GM19239 (cell line): ENCODE data around the gene PGAM2.

Experiments
- DNase-seq: peaks from one replicate; pipeline ENCODE4 v3.0.0; 2011; ENCODE audit warnings: low spot score; ENCODE audit not compliant: insufficient read length
- FAIRE-seq: peaks from 2 replicates; lab custom pipeline; 2011; peaks lifted over from hg19 to GRCh38; lab: Jason Lieb, UNC

Gene PGAM2

DNA sequence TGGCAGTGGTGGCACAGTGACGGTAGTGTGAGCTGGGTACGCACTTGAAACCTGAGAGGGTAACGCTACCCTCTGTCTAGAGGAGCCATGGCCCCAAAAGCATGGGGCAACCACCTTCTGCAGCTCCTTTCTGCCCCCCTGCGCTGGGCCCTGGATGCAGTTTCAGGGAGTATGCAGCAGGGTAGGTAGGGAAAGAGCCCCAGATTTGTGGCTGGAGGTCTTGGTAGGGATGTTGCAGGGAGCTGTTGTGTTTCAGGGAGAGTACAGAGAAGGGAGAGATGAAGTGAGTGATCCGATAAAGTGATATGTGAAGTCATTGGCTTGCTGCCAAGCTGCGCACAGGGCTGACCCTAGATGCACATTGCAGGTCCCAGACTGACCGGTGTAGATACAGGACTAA lies 2.7 kb upstream of the PGAM2 start:
- DNase-seq (no peak), FAIRE-seq (no peak)

DNA sequence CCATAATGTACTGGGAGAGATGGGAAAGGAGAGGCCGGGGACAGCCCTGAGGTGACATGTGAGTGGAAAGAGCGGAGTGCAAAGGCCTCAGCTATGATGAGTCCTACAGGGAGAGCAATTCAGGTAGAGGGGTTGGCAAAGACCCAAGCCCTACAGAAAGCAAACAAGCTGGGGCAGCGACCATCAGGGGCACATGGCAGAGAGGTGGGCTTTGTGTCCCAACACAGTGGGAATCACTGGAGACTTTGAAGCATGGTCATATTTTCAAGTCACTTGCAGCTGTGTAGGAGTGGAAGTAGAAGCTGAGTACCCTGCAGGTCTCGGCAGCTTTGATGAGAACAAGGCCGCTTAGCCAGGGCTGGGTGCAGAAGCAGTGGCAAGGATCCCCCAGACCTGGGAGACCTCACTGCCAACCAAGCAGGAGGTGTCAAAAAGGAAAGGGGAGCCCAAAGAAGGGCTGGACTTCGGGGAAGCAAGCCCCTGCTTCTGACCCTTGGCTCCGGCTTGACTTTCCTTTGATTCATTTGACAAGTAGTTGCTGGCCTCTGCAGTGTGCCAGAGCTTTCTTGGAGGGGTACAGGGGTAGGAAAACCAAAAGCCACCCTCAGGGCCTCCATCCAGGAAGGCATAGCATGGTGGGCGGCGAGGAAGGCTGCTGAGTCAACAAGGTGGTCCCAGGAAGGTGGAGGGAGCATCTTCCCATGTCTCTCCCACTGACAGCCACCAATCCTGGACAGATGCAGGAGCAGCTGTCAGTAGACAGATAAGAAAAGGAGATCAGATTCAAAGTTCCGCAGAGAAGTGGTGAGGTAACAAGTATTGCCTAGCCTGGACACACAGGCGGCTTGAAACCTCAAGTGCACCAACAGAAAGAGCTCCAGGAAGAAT lies 1.9 kb upstream of the PGAM2 start:
- FAIRE-seq = no peak
- DNase-seq = no peak

DNA sequence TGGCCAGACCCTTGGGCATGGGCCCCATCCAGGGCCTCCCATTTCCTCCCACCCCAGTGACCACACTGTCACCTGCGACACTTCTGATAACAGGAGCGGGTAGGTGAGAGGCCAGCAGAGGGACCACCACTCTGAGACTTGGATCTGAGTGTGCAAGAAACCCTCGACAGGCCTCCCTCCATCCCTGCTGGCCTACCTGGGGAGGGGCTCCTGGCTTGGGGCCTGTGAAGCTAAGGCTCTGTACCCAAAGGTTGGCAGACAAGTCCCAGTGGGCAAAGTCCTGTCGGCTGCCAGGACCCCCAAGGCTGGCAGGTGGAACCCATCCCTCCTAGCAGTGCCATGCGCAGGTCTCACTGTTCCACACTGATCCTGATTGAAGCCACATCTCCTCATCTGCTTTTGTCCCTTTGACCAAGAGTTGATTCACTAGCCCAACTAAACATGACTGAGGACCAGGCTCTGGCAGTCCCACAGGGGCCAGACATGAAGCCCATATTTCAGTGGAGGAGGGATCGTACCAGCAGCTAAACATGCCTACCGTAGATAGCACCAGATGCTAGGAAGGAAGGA lies 1.2 kb upstream of the PGAM2 start:
- DNase-seq (no peak), FAIRE-seq (no peak)

DNA sequence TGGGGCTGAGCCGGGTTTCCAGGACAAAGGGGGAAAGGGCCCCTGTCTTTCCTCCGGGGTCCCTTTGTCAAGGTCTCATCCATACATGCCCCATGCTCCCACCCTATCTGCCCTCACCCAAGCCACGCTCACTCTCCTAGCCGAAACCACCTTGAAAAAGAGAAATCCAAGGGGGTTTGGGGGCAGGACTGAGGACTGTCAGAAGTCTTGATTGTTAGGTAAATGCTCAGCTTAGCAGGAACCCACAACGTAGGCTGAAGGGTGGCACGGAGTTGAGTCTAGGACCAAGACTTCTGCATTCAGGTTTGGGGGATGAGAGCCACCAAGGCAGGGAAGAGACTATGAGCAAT lies 719 bp upstream of the PGAM2 start:
- DNase-seq (no peak), FAIRE-seq (no peak)

DNA sequence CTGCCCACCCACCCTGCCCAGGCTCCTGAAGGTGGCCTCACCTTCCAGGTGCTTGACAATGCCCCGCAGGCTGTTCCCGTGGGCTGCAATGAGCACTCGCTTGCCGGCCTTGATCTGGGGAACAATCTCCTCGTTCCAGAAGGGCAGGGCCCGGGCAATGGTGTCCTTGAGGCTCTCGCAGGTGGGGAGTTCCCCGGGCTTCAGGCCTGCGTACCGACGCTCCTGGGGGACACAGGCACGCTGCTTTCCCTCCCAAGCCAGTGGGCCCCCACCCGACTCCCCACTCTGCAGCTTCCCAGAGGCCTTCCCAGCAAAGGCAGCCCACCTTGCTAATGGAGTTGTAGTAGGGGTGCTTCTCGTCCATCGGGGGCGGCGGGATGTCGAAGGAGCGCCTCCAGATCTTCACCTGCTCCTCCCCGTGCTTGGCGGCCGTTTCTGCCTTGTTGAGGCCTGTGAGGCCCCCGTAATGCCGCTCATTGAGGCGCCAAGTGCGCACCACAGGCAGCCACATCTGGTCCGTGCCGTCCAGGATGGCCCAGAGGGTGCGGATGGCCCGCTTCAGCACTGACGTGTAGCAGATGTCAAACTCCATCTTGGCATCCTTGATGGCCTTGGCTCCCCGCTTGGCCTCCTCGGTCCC lies 456 bp downstream of the PGAM2 start:
- FAIRE-seq = no peak
- no peak for DNase-seq

DNA sequence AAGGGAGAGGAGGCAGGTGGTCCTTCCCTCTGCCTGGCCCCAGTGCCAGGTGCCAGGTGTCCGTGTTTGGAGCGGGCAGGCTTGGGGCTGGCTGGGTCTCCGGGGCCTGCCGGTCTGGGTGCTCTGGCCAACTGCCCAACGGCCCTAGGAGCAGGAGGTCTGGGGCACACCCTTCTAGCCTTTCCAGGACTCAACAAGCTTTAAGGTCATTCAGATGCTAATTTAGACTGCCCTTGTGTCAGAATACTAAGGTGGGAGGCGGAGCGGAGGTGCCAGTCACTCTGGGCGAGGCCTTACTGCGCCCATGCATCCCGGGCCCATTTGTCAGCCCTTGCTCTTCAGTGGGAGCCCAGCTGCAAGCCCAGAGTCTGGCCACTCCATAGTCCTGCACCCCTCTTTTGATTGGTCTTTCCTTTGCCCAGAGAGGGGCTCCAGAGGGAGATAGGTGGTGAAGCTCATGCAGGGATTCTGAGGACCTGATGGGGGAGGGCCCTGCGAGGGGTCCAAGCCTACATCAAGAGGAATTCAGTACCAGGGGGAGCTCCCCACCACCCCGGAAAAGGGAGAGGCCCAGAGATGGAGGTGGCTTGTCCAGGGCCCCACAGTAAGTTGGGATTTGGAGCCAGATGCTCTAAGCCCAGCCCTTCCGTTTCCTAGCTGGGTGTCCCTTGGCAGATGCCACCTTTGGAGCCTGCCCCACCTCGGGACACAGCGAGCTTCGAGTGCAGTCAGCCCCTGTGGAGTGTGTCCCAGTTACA lies 1.3 kb downstream of the PGAM2 start:
- DNase-seq = no peak
- FAIRE-seq = no peak

- FAIRE-seq = no peak
- DNase-seq = no peak
These were observed 1.8 kb downstream of the PGAM2 start for GRCh38 chr7:44063547-44063893.

DNA sequence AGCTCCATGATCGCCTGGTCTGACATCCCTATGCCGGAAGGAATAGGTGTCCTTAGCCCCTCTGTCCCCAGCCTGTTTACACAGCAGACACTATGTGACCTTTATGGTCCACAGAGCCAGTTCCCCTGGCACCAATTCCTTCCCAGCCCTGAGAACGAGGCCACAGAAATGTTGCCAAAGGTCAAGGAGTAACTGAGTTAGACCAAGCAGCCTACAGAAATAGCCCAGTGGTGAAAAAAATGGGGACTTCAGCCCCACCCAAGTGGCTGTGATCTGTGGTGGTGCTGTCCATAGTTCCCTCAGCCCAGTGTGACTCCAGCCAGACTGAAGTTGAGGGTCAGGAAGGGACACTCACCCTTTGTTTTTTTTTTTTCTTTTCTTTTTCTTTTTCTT lies 2.5 kb downstream of the PGAM2 start:
- FAIRE-seq (no peak), DNase-seq (no peak)

DNA sequence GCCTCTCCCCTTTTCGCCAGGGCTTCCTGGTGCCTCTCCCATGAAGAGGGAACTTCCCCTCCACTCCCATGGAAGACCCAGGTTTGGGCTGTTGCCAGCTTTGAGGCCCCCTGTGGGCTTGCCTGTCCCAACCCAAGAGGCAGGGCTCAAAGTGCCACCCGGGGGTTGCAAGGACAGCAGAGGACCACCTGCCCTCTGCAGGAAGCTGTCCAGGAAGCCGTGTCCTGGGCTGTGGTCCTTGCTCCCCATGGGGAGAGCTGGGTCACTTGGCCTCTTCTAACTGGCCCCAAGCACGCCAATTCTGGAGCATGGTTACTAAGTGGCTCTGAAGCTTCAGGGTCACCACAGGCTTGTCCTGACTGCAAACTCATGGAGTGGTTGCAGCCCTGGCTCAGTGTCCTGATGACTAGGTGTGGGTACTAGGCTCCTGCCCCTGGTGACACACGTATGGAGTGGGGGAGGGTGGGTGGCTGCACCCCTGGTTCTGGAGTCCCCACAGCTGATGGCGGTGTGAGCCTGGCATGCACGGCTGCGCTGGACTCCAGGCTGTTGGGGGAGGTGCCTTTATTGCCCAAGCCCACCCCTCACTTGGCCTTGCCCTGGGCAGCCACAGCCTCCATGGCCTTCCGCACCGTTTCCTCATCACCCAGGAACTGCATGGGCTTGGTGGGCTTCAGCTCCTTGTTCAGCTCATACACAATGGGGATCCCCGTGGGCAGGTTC lies 3.0 kb downstream of the PGAM2 start:
- no peak for FAIRE-seq
- DNase-seq = no peak

DNA sequence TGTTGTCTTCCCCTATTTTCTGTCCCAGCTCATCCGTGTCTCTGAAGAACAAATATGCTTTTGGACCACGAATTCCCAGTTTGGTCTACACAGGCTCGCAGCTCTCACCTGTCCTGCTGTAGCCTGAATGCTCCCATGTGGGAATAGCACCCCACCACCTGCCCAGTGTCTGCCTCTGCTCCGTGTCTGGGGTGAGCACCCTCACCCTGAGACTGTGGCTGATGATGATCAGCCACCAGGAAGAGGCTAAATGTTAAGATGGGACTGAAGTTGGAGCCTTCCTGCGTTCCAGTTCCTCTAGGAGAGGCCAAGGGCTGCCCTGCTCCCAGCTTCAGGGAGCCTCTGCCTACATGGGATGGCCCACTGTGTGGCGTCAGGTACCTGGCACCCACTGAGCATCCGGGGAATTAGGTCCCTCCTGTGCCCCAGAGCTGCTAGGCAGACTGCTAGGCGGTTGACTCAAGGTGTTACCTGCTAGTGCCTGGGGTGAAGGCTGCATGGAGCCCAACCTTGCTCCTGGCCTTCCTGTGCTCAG lies 3.7 kb downstream of the PGAM2 start:
- DNase-seq = no peak
- FAIRE-seq = no peak

- DNase-seq (no peak), FAIRE-seq (no peak)
These were observed 4.3 kb downstream of the PGAM2 start for GRCh38 chr7:44060948-44061644.

GRCh38 chr7:44060091-44060947 lies 5.0 kb downstream of the PGAM2 start:
- DNase-seq = no peak
- no peak for FAIRE-seq

DNA sequence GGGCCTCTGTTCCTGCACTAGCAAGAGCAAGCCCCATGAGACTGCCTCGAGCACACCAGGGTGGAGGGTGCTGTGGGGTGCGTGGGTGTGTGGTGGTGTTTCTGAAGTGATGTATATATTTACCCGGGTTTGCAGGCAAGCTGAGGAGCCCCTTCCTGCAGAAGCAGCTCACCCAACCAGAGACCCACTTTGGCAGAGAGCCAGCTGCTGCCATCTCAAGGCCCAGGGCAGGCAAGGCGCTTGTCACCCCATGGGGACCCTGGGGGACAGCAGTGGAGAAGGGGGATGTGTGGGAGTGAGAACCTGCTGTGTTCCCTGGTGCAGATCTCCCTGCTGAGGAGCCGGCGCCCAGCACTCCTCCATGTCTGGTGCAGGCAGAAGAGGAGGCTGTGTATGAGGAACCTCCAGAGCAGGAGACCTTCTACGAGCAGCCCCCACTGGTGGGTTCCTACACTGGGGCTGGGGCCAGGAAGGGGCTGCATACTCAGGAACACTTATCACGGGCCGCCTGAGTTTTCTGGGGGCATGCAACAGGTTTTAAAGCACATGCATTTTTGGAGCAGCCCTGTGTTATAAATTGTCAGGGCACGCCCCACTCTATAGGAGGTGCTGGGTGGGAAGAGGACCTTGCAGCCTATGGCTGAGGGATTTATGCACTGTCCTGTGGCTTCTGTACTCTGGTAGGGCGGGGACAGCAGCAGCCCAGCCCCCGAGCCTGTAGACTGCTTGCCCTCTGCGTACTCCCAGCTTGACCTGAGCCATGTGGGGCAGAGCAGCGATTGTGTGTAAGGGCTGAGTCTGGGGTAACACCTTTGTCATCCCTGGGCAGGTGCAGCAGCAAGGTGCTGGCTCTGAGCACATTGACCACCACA lies 5.9 kb downstream of the PGAM2 start:
- no peak for FAIRE-seq
- DNase-seq = no peak

- no peak for FAIRE-seq
- DNase-seq = no peak
These were observed 6.6 kb downstream of the PGAM2 start for GRCh38 chr7:44058759-44059218.

DNA sequence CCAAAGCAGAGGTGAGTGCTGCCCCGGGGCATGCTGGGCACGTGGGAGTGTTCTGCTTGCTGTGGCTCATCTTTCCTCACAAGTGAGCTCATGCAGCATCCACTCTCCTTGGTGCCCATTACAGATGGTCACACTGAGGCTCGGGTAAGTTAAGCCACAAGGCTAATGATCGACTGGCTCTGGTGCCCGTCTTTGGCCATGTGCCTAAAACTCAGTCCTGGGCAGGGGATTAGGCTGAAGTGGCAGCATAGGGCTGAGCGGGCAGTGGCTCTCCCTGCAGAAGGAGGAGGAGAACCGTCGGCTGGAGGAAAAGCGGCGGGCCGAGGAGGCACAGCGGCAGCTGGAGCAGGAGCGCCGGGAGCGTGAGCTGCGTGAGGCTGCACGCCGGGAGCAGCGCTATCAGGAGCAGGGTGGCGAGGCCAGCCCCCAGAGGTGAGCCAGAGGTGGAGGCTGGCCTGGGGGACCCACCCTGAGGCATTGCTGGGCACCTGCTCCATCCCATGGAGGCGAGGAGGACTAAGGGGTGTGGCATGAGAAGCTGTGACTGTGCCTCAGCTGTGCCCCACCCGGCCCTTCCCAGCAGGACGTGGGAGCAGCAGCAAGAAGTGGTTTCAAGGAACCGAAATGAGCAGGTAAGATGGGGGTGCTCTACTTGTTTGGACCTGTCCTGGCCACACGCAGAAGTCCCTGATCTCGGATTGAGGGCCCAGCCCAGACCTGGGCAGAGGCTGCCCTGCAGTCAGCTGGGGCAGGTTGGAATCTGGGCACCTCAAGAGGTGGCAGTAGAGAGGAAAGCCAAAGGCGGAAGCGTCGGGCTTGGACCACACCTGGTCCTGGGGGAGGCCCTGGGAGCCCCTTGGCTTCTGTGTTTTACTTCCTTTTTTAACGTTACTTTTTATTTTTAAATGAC lies 7.3 kb downstream of the PGAM2 start:
- FAIRE-seq (no peak), DNase-seq (no peak)

GRCh38 chr7:44057181-44057848 lies 8.1 kb downstream of the PGAM2 start:
- no peak for DNase-seq
- no peak for FAIRE-seq
